GM23338 (cell line): ENCODE results near the gene LRRC17. TPM values are rescaled to one million over a fixed set of nuclear protein-coding genes. Genes with fewer than 3 reads are reported as not detected.

Experiments
- ATAC-seq: fragments of 200-7000 bp; cut with Tn5 transposase; 3 replicates; pipeline ENCODE4 v1.9.1; 2020
- DNase-seq: peaks from one replicate; pipeline ENCODE4 v3.0.0-alpha.2; 2015; ENCODE audit warnings: low spot score
- H2AFZ ChIP-seq: fragments of 200-600 bp; sonication (generic); 2 replicates; pipeline ENCODE4 v1.8.0; 2016; ENCODE audit warnings: antibody characterized with exemption, mild to moderate bottlenecking, moderate library complexity
- H3F3A ChIP-seq: fragments of 200-600 bp; sonication (generic); replicated peaks from 2 replicates; pipeline ENCODE4 v1.8.0; 2017; ENCODE audit warnings: antibody characterized with exemption, mixed run types, low read depth
- H3K27ac ChIP-seq: fragments of 200-600 bp; sonication (generic); 2 replicates; pipeline ENCODE4 v1.6.1; 2016; ENCODE audit warnings: low read depth
- H3K27me3 ChIP-seq: fragments of 200-600 bp; sonication (generic); 2 replicates; pipeline ENCODE4 v1.8.0; 2016; ENCODE audit warnings: mild to moderate bottlenecking, mixed run types, moderate library complexity; ENCODE audit not compliant: insufficient read depth
- H3K36me3 ChIP-seq: fragments of 200-600 bp; sonication (generic); 2 replicates; pipeline ENCODE4 v1.8.0; 2016; ENCODE audit warnings: mild to moderate bottlenecking; ENCODE audit not compliant: insufficient read depth
- H3K4me1 ChIP-seq: fragments of 200-600 bp; sonication (generic); 2 replicates; pipeline ENCODE4 v1.8.0; 2016; ENCODE audit warnings: mild to moderate bottlenecking, moderate library complexity; ENCODE audit not compliant: insufficient read depth
- H3K4me2 ChIP-seq: fragments of 200-600 bp; sonication (generic); 2 replicates; pipeline ENCODE4 v1.7.1; 2017; ENCODE audit warnings: mixed run types
- H3K4me3 ChIP-seq: fragments of 200-600 bp; sonication (generic); 2 replicates; pipeline ENCODE4 v1.6.1; 2016; ENCODE audit warnings: mixed run types
- H3K79me2 ChIP-seq: fragments of 200-600 bp; sonication (generic); replicated peaks from 2 replicates; pipeline ENCODE4 v1.8.0; 2017; ENCODE audit warnings: mild to moderate bottlenecking; ENCODE audit not compliant: insufficient read depth
- H3K9me2 ChIP-seq: fragments of 200-600 bp; sonication (generic); 2 replicates; pipeline ENCODE4 v1.8.0; 2017; ENCODE audit not compliant: insufficient read depth
- H4K20me1 ChIP-seq: fragments of 200-600 bp; sonication (generic); replicated peaks from 2 replicates; pipeline ENCODE4 v1.8.0; 2017; ENCODE audit warnings: mild to moderate bottlenecking; ENCODE audit not compliant: insufficient read depth
- H3K27ac Mint-ChIP-seq: 2 replicates; pipeline ENCODE4 v1.8.0; 2020; ENCODE audit warnings: inconsistent platforms, mild to moderate bottlenecking, moderate library complexity, mixed read lengths
- H3K27me3 Mint-ChIP-seq: 3 replicates; pipeline ENCODE4 v1.8.0; 2022; ENCODE audit warnings: low read depth, mild to moderate bottlenecking, moderate library complexity, mixed read lengths, inconsistent platforms; ENCODE audit not compliant: insufficient read depth, poor library complexity
- H3K36me3 Mint-ChIP-seq: 3 replicates; pipeline ENCODE4 v1.8.0; 2021; ENCODE audit warnings: low read depth, mild to moderate bottlenecking, inconsistent platforms, moderate library complexity, mixed read lengths
- H3K4me1 Mint-ChIP-seq: 3 replicates; pipeline ENCODE4 v1.8.0; 2020; ENCODE audit warnings: mild to moderate bottlenecking, inconsistent platforms, mixed read lengths
- H3K4me3 Mint-ChIP-seq: 3 replicates; pipeline ENCODE4 v1.8.0; 2021; ENCODE audit warnings: moderate library complexity, mild to moderate bottlenecking, inconsistent platforms, mixed read lengths
- H3K9me3 Mint-ChIP-seq: 3 replicates; pipeline ENCODE4 v1.8.0; 2020; ENCODE audit warnings: moderate library complexity, mild to moderate bottlenecking, inconsistent platforms, mixed read lengths
- CREB1 ChIP-seq: fragments of 250-450 bp; sonication (Bioruptor Pico); IDR thresholded peaks from 2 replicates; pipeline ENCODE4 v1.5.0; 2020; ENCODE audit warnings: low read depth, mild to moderate bottlenecking, moderate library complexity
- CTCF ChIP-seq, 2 experiments: fragments of 200-600 bp in 1 of 2; sonication (generic) in 1 of 2; conservative IDR thresholded peaks; 2 replicates each; pipeline versions ENCODE4 v1.5.1 to v1.6.1; 2016 to 2017; ENCODE audit warnings: antibody characterized with exemption in 2 of 2, low read depth in 2 of 2, mild to moderate bottlenecking in 2 of 2, moderate library complexity in 1 of 2
- EZH2 ChIP-seq: fragments of 200-600 bp; sonication (generic); IDR thresholded peaks from one replicate; pipeline ENCODE4 v1.8.0; 2017; ENCODE audit warnings: antibody characterized with exemption, mild to moderate bottlenecking, low read depth; ENCODE audit not compliant: unreplicated experiment
- EZH2phosphoT487 ChIP-seq: fragments of 200-600 bp; sonication (generic); IDR thresholded peaks from one replicate; pipeline ENCODE4 v1.8.1; 2018; ENCODE audit warnings: antibody characterized with exemption; ENCODE audit not compliant: unreplicated experiment
- JUNB ChIP-seq: IDR thresholded peaks from one replicate; pipeline ENCODE4 v1.6.1; 2016; ENCODE audit warnings: antibody characterized with exemption; ENCODE audit not compliant: unreplicated experiment
- POLR2AphosphoS5 ChIP-seq: IDR thresholded peaks from 2 replicates; pipeline ENCODE4 v1.6.1; 2016; ENCODE audit warnings: antibody characterized with exemption, low read depth
- STAT1 ChIP-seq: IDR thresholded peaks from one replicate; pipeline ENCODE4 v1.6.1; 2016; ENCODE audit warnings: antibody characterized with exemption; ENCODE audit not compliant: unreplicated experiment
- ZNF114 ChIP-seq: fragments of 250-450 bp; sonication (Bioruptor Pico); IDR thresholded peaks from 2 replicates; pipeline ENCODE4 v1.5.0; 2020; ENCODE audit warnings: mild to moderate bottlenecking, moderate library complexity
- ZNF331 ChIP-seq: fragments of 250-450 bp; sonication (Bioruptor Pico); IDR thresholded peaks from 2 replicates; pipeline ENCODE4 v1.5.0; 2020; ENCODE audit warnings: low read depth, mild to moderate bottlenecking, moderate library complexity
- polyA plus RNA-seq: library from polyadenylated mRNA; unstranded; fragments of >200 nt; fragmentation: Nextera tagmentation; extraction: Ambion mirVana; gene quantifications from 2 replicates; pipeline ENCODE4 v1.2.1, GENCODE V29; 2016
- total RNA-seq: library from RNA; depleted of rRNA; stranded (reverse); fragments of >200 nt; shearing (Covaris generic); gene quantifications from 2 replicates; pipeline ENCODE4 v1.2.3, GENCODE V29; 2014
- TF ChIP-seq, protein P1 (sequence below): IDR thresholded peaks from 2 replicates; pipeline ENCODE4 v1.6.1; 2016; ENCODE audit warnings: antibody characterized with exemption
- TF ChIP-seq, protein P2 (sequence below): IDR thresholded peaks from one replicate; pipeline ENCODE4 v1.6.1; 2018; ENCODE audit warnings: antibody characterized with exemption; ENCODE audit not compliant: unreplicated experiment

The LRRC17 gene
- total and polyA plus RNA-seq, 2 experiments from 2014 or later: 2.8 to 3.1 TPM

DNA sequence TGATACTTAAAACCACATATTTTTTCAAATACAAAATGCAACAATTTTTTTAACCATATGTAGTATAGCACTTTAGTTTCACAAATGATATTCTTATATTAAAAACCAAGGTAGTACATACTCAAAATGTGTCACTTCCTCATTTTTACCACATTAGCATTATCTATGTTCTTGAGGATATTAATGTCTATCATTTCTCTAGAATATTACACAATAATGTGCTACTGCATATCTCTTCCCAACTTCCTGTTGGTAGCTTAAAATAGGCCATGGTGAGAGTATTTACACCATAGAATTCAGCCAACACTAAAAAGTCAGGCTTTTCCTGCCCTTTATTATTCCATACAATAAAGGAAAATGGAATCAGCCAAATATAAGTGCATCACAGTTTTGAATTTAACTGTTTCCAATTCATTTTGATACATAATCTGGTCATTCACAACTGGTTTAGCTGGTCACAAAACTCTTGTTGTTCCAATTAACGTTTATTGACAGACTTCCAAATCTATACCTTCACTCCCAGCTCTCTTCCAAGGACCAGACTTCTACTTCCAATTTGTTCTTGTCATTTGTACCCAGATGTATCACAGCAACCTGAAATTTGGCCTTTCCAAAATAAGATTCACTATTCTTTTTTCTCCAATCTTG, 20.0 kb upstream of the LRRC17 start:
- no peak for DNase-seq
- Histone ChIP-seq H2AFZ (no peak overlapping the region), H3K79me2 (no peaks in the 10 kb centered on the region), H3K36me3 (no peaks in the 10 kb centered on the region), H3K27ac (no peak overlapping the region), H4K20me1 (no peaks in the 10 kb centered on the region), H3K4me1 (no peaks in the 10 kb centered on the region), H3F3A (no peaks in the 10 kb centered on the region), H3K4me2 (no peak overlapping the region), H3K9me2 (peaks cover 4% of the 10 kb centered on the region), H3K27me3 (no peaks in the 10 kb centered on the region), H3K4me3 (no peak overlapping the region)
- ATAC-seq: no peak
- Mint-ChIP-seq H3K4me3 (no peak overlapping the region), H3K4me1 (no peaks in the 10 kb centered on the region), H3K27ac (no peak overlapping the region), H3K36me3 (no peaks in the 10 kb centered on the region), H3K27me3 (peaks cover 2% of the 10 kb centered on the region), H3K9me3 (no peaks in the 10 kb centered on the region)
- no peak for TF ChIP-seq ZNF331 (CRISPR knock-in tag)
- no peak for TF ChIP-seq ZNF114 (CRISPR knock-in tag)
- TF ChIP-seq, protein P1, sequence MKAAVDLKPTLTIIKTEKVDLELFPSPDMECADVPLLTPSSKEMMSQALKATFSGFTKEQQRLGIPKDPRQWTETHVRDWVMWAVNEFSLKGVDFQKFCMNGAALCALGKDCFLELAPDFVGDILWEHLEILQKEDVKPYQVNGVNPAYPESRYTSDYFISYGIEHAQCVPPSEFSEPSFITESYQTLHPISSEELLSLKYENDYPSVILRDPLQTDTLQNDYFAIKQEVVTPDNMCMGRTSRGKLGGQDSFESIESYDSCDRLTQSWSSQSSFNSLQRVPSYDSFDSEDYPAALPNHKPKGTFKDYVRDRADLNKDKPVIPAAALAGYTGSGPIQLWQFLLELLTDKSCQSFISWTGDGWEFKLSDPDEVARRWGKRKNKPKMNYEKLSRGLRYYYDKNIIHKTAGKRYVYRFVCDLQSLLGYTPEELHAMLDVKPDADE: no peak
- TF ChIP-seq EZH2phosphoT487: no peak

GRCh38 chr7:102895602-102896001, 17.2 kb upstream of the LRRC17 start:
- no peaks in the 10 kb centered on the region for H3K36me3 ChIP-seq
- H3K4me3 Mint-ChIP-seq: no peak overlapping the region
- H3K4me1 ChIP-seq: no peaks in the 10 kb centered on the region
- no peak overlapping the region for H3K27ac Mint-ChIP-seq
- ATAC-seq (no peak), DNase-seq (no peak)
- no peaks in the 10 kb centered on the region; the same call in 1 of the 3 replicates for H3K4me1 Mint-ChIP-seq
- H3K27me3 Mint-ChIP-seq: peaks cover 2% of the 10 kb centered on the region
- H4K20me1 ChIP-seq: no peaks in the 10 kb centered on the region
- H3K4me3 ChIP-seq: no peak overlapping the region
- no peaks in the 10 kb centered on the region for H3K9me3 Mint-ChIP-seq
- H3K79me2 ChIP-seq: no peaks in the 10 kb centered on the region
- H3F3A ChIP-seq: no peaks in the 10 kb centered on the region
- no peaks in the 10 kb centered on the region for H3K36me3 Mint-ChIP-seq
- no peaks in the 10 kb centered on the region for H3K27me3 ChIP-seq
- H3K27ac ChIP-seq: no peak overlapping the region
- TF ChIP-seq POLR2AphosphoS5: no peak
- TF ChIP-seq ZNF114 (CRISPR knock-in tag): no peak
- TF ChIP-seq, protein P1: no peak
- no peak for TF ChIP-seq ZNF331 (CRISPR knock-in tag)
- TF ChIP-seq, protein P2, sequence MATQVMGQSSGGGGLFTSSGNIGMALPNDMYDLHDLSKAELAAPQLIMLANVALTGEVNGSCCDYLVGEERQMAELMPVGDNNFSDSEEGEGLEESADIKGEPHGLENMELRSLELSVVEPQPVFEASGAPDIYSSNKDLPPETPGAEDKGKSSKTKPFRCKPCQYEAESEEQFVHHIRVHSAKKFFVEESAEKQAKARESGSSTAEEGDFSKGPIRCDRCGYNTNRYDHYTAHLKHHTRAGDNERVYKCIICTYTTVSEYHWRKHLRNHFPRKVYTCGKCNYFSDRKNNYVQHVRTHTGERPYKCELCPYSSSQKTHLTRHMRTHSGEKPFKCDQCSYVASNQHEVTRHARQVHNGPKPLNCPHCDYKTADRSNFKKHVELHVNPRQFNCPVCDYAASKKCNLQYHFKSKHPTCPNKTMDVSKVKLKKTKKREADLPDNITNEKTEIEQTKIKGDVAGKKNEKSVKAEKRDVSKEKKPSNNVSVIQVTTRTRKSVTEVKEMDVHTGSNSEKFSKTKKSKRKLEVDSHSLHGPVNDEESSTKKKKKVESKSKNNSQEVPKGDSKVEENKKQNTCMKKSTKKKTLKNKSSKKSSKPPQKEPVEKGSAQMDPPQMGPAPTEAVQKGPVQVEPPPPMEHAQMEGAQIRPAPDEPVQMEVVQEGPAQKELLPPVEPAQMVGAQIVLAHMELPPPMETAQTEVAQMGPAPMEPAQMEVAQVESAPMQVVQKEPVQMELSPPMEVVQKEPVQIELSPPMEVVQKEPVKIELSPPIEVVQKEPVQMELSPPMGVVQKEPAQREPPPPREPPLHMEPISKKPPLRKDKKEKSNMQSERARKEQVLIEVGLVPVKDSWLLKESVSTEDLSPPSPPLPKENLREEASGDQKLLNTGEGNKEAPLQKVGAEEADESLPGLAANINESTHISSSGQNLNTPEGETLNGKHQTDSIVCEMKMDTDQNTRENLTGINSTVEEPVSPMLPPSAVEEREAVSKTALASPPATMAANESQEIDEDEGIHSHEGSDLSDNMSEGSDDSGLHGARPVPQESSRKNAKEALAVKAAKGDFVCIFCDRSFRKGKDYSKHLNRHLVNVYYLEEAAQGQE: no peak
- no peak for TF ChIP-seq CTCF (conservative IDR thresholded peaks at IDR 0.05; ENCODE audit: low read depth in 2 of 2)
- no peak for TF ChIP-seq EZH2phosphoT487
- TF ChIP-seq JUNB: no peak
- TF ChIP-seq CREB1 (CRISPR knock-in tag): no peak
- no peak for TF ChIP-seq EZH2
- TF ChIP-seq STAT1: no peak
- no peak overlapping the region for H3K4me2 ChIP-seq
- peaks cover 4% of the 10 kb centered on the region for H3K9me2 ChIP-seq
- H2AFZ ChIP-seq: no peak overlapping the region
